Measurements from ENCODE around the gene MPRIP.
"Not testable (repeated sequence)": the region's sequence is repeated elsewhere in the genome, so short reads cannot be mapped to it uniquely, and the experiment has no call there.

MPRIP gene

GRCh38 chr17:17125136-17126084 lies 83.2 kb downstream of the MPRIP start:
- no peak for DNase-seq (ENCODE audit: low read depth in 1 of 2, low spot score in 1 of 2)

GRCh38 chr17:17126131-17127110 lies 84.2 kb downstream of the MPRIP start:
- DNase-seq (ENCODE audit: low read depth in 1 of 2, low spot score in 1 of 2) = no peak

DNA sequence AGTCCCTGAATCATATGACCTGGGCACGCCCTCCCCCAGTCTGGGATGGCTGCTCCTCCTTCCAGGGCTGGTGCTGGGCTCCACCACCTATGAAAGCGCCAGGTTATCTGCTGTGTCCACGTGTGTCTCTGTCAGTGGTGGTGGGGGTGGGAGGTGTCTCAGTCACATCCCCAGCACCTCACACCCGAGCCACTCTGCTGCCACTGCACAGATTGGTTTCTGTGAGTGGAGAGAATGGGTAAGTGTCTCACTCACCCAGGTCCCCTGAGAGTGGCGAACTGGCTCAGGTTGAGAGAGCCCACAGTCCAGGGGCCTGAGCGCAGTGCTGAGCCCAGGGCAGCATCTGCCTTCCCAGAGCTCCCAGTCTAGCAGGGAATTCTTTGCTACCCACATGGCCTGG lies 84.9 kb downstream of the MPRIP start:
- DNase-seq (ENCODE audit: low read depth in 1 of 2, low spot score in 1 of 2) = no peak

GRCh38 chr17:17127730-17128291 lies 85.6 kb downstream of the MPRIP start:
- no peak for DNase-seq (ENCODE audit: low read depth in 1 of 2, low spot score in 1 of 2)

DNA sequence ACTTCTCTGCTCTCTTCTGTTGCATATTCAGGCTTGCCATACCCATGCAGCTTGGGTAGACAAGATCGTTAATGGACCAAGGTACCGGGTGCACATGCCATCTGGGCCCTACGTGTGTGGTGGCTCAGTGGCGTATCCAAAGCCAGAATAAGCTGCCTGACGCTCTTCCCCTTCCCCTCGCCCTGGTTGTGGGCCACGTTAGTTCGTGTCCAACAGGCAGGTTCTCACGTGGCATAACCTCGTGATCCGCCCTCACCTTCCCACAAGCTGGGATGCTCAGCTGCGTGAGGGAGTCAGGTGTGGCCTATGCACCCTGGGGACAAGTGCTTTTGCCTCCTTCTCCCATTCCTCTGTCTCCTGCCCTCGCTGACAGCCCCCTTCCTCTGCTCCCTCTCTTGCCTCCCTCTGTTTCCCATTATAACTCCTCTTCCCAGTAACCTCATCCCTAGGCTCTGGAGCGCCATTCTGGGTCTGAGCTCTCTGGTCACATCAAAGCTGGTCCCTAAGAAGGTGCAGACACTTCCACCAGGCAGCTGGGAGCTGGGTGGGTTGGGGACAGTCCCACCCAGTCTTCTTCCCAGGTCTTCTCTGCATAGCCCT lies 86.3 kb downstream of the MPRIP start:
- DNase-seq (ENCODE audit: low read depth in 1 of 2, low spot score in 1 of 2) = no peak

DNA sequence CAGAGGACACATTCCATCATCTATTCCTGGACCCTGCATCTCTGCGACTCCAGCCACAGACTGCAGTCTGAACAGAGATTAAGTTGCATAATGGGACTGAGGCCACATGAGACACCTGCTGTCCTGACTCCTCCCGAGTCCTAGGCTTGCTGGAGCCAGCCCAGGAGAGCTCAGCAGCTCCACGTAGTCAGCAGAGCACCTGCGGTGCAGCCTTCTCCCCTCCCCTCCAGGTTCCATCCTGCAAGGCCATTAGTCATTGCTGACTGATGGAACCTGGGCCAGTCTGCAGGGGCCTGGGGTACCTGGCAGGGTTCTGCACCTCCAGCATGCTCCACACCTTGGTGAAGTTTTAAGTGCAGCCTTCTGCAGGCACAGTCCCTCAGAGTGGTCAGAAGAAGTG lies 87.2 kb downstream of the MPRIP start:
- no peak for DNase-seq (ENCODE audit: low read depth in 1 of 2, low spot score in 1 of 2)

DNA sequence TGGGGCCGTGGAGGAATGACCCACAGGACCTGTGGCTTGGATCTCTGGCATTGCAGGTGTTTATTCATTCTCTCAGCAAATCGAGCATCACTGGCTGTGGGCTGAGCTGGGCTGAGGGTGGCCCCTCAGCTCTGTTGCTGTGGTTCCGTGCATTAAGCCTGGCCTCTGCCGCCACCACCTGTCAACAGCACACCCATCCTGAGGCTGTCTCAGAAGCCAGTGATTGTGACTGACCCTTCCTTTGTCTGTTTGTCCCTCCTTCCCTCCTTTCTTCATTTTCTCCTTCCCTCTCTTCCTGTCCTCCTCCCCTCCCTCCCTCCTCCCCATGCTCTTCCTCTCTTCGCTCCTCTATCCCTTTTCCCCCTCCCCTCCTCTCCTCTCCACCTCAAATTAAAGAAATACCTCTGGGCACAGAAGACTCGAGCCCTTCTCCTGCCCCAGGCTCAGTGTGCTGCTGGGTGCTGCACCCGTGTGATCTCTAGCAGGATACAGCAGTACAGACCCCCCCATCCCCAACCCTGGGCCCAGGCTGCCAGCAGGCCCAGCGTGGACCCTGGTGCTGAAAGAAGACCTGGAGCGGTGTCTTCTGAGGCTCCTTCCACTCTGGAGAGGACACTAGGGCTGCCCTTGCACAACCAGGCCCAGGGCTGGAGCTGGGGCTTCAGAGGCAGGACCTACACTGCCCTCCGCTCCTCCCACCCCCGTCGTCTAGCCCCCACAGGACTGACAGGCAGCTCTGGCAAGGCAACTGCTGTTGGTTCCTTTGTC lies 88.0 kb downstream of the MPRIP start:
- no peak for DNase-seq (ENCODE audit: low read depth in 1 of 2, low spot score in 1 of 2)

DNA sequence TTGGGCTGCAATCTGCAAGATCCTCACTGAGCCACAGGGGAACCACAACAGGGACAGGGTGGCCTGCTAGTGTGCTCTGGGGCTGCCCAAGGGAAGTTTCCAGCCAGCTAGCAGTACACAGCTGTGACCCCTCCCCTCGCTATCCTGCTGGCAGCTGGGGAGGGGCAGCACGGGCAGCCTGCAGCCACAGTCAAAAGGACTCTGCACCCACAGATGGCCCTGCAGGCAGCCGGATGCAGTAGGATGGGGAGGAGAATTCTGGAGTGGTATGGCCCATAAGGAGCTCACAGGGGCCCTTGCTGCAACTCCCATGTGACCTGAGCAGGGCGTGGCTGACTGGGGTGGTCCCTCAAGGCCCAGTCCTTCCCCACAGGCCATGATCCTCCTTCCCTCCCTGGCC lies 89.6 kb downstream of the MPRIP start:
- DNase-seq (ENCODE audit: low read depth in 1 of 2, low spot score in 1 of 2) = no peak

GRCh38 chr17:17132746-17133145 lies 90.5 kb downstream of the MPRIP start:
- DNase-seq (ENCODE audit: low read depth in 1 of 2, low spot score in 1 of 2) = no peak

DNA sequence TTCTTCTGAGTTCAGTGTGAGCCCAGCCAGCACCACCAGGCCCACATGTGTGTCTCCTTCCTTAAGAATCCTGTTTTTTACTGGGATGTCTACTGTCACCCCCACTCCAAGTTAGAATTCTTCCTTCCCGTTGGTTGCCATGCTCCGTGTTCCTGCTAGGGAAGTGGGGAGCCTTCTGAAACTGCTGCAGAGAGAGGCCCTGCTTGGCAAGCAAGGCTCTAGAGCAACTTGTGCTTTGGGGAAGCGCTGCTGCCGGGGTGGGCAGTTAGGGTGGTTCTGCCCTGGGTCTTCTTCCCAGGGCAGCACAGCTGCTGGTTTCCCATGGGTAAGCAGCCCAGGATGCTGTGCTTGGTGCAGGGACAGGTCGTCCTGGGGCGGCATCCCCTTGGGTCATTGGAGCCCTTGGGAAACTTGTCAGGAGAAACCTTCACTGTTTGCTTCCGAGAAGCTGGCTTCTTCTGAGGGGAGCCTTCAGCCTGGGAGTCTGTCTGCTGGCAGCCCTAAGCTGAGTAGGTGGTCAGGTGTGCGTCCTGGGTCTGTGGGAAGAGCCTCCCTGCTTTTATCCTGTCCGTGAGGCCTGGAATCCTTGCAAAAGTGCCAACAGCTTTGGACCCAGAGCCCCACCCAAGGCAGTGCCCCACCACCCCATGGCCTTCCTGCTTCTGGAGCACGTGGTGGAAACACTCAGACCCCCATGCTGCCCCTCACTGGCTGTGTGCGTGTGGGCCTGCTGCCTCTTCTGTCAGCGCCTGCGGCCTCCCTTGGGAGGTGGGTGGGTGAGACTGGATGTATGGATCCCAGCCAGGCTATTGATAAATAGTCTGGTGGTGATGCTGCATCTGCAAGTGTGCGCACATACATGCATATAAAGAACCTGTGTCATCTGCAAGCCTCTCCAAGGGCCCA lies 92.0 kb downstream of the MPRIP start:
- no peak for DNase-seq (ENCODE audit: low read depth in 1 of 2, low spot score in 1 of 2)

- no peak for DNase-seq (ENCODE audit: low read depth in 1 of 2, low spot score in 1 of 2)
Observed at GRCh38 chr17:17134957-17135333, 92.7 kb downstream of the MPRIP start.

- DNase-seq (ENCODE audit: low read depth in 1 of 2, low spot score in 1 of 2) = not testable (repeated sequence)
Observed at GRCh38 chr17:17136221-17136620, 94.0 kb downstream of the MPRIP start.

DNA sequence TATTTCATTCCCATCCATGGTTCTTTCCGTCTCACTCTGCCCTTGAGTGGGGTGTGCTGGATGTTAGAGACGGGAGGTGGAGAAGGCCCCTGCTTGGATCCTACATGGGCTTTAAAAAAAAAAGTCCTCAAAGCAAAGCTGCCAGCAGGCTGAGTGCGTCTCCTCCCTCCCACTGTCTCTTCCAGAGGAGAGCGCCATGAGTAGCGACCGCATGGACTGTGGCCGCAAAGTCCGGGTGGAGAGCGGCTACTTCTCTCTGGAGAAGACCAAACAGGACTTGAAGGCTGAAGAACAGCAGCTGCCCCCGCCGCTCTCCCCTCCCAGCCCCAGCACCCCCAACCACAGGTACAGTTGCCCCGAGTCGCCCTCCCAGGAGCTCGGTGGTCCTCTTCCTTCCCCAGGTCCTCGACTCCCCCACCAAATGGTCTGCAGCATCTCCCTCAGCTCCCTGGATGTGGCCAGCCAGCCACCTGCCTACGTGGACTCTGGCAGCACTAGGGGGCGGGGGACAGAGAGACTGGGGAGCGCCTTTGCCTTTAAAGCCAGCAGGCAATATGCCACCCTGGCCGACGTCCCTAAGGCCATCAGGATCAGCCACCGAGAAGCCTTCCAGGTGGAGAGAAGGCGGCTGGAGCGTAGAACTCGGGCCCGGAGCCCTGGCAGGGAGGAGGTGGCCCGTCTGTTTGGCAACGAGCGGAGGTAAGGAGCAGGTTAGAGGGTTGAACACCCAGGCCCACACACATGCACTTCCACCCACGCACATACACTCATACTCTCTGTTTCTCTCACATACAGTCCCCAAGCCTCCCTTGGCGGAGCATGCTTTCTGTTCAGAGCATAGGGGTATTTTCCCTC lies 95.7 kb downstream of the MPRIP start:
- no peak for DNase-seq (ENCODE audit: low read depth in 1 of 2, low spot score in 1 of 2)

DNA sequence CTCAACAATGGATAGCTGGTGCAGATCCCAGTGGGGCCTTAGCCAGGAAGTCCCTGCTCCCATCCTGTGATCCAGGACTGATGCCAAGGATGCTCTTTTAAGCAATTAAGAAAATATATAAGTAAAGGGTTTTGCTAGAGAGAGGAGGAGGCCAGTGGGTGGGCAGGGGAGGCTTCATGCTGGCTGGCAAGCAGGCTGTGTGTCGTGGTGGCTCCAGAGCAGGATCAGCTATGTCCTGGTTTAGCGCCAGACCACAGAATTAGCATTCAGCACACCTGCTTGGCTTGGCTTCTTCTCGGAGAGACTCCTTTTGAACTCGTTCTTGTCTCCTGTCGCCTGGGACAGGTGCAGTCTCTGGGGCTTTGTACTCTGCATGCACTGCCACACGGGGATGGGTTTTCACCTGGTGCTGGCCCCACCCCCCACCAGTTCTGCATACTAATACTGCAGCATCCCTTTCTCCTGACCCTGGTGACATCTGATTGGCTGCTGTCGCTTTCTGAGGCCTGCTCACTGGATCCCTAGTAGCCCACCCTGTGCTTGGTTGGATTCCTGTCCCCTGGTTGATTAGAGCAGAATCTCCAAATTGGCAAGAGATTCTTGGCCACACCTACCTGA lies 97.8 kb downstream of the MPRIP start:
- no peak for DNase-seq (ENCODE audit: low read depth in 1 of 2, low spot score in 1 of 2)

- DNase-seq (ENCODE audit: low read depth in 1 of 2, low spot score in 1 of 2) = no peak
Observed at GRCh38 chr17:17140590-17140980, 98.3 kb downstream of the MPRIP start.

DNA sequence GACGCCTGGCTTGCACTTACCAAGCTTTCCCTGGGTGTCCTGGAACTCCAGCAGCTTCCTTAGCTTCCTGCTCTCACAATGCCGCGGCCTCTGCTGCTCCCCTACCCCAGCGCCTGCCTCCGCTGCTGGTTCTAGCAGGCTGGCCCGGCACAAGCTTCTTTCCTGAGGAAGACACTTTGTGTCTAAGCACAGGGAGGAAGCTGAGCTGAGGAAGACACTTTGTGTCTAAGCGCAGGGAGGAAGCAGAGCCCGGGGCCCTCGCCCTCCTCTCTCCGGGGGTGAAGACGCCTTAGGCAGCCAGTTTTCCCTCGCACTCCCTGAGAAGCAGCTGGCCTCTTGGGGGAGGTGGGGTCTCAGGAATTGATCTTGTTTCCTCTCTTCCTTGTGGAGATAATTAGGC lies 99.0 kb downstream of the MPRIP start:
- DNase-seq (ENCODE audit: low read depth in 1 of 2, low spot score in 1 of 2) = no peak

GRCh38 chr17:17141860-17142552 lies 99.7 kb downstream of the MPRIP start:
- peak in 1 of 2 donors; percentile 16 for DNase-seq (ENCODE audit: low read depth in 1 of 2, low spot score in 1 of 2)

All from activated CD4-positive, alpha-beta T cell treated with anti-CD3 and anti-CD28 coated beads, Interleukin-2, amount 50 U/mL, for 24 hours (primary cell).